Neural cell (in vitro differentiated cells): ENCODE results near the gene CTXN2. TPM values are rescaled to one million over a fixed set of nuclear protein-coding genes. Genes with fewer than 3 reads are reported as not detected.

Experiments
- H2AFZ ChIP-seq: fragments of 200-600, 300-800 bp; sonication (generic), shearing (Covaris generic); 2 replicates; pipeline ENCODE4 v1.6.0; 2014; ENCODE audit warnings: low read depth, mild to moderate bottlenecking, antibody characterized with exemption, low read length, moderate library complexity
- H3F3A ChIP-seq: fragments of 200-600 bp; shearing (Covaris generic); 2 replicates; pipeline ENCODE4 v1.6.1; 2016; ENCODE audit warnings: mild to moderate bottlenecking, moderate library complexity, mixed read lengths, antibody characterized with exemption, low read length; ENCODE audit not compliant: insufficient read depth, poor library complexity, severe bottlenecking
- H3K27ac ChIP-seq: fragments of 200-600, 300-800 bp; sonication (generic), shearing (Covaris generic); 2 replicates; pipeline ENCODE4 v1.5.1; 2014; ENCODE audit warnings: mild to moderate bottlenecking, low read length, moderate library complexity
- H3K27me3 ChIP-seq: fragments of 300-800, 200-600 bp; sonication (generic), shearing (Covaris generic); 2 replicates; pipeline ENCODE4 v1.6.0; 2014; ENCODE audit warnings: mild to moderate bottlenecking, low read depth, low read length, moderate library complexity; ENCODE audit not compliant: insufficient read depth
- H3K36me3 ChIP-seq: fragments of 300-800, 200-600 bp; sonication (generic), shearing (Covaris generic); 2 replicates; pipeline ENCODE4 v1.5.1; 2014; ENCODE audit warnings: mild to moderate bottlenecking, antibody characterized with exemption, low read length, moderate library complexity; ENCODE audit not compliant: insufficient read depth
- H3K4me2 ChIP-seq: fragments of 300-800, 200-600 bp; sonication (generic), shearing (Covaris generic); 2 replicates; pipeline ENCODE4 v1.6.0; 2014; ENCODE audit warnings: mild to moderate bottlenecking, low read length
- H3K4me3 ChIP-seq: fragments of 300-800, 200-600 bp; sonication (generic), shearing (Covaris generic); 2 replicates; pipeline ENCODE4 v1.5.1; 2014; ENCODE audit warnings: mild to moderate bottlenecking, low read length, moderate library complexity
- H3K79me2 ChIP-seq: fragments of 200-600 bp; shearing (Covaris generic); replicated peaks from 2 replicates; pipeline ENCODE4 v1.6.0; 2014; ENCODE audit warnings: mild to moderate bottlenecking, low read length, moderate library complexity; ENCODE audit not compliant: insufficient read depth
- H3K9ac ChIP-seq: fragments of 300-800, 200-600 bp; sonication (generic), shearing (Covaris generic); 2 replicates; pipeline ENCODE4 v1.6.1; 2016; ENCODE audit warnings: mild to moderate bottlenecking, low read length, mixed read lengths
- H3K9me2 ChIP-seq: fragments of 200-600 bp; shearing (Covaris generic); 2 replicates; pipeline ENCODE4 v1.6.1; 2016; ENCODE audit warnings: mild to moderate bottlenecking, low read length, mixed read lengths; ENCODE audit not compliant: insufficient read depth
- H3K9me3 ChIP-seq: fragments of 200-600, 300-800 bp; sonication (generic), shearing (Covaris generic); 2 replicates; pipeline ENCODE4 v1.6.1; 2016; ENCODE audit warnings: mild to moderate bottlenecking, mixed run types, low read length, moderate library complexity, mixed read lengths
- H4K20me1 ChIP-seq: fragments of 200-600 bp; shearing (Covaris generic); 2 replicates; pipeline ENCODE4 v1.6.1; 2016; ENCODE audit warnings: mild to moderate bottlenecking, mixed run types; ENCODE audit not compliant: insufficient read depth
- EP300 ChIP-seq: fragments of 450-650 bp; conservative IDR thresholded peaks from 2 replicates; pipeline ENCODE4 v1.6.1; 2014; ENCODE audit warnings: antibody characterized with exemption, mild to moderate bottlenecking, moderate library complexity; ENCODE audit not compliant: poor library complexity, severe bottlenecking
- EZH2 ChIP-seq: fragments of 200-600, 300-800 bp; shearing (Covaris generic), sonication (generic); IDR thresholded peaks from 2 replicates; pipeline ENCODE4 v1.6.1; 2014; ENCODE audit warnings: antibody characterized with exemption, low read length, borderline replicate concordance, mild to moderate bottlenecking; ENCODE audit not compliant: insufficient read depth, poor library complexity, severe bottlenecking
- MXI1 ChIP-seq: fragments of 450-650 bp; conservative IDR thresholded peaks from 2 replicates; pipeline ENCODE4 v1.6.1; 2014; ENCODE audit warnings: antibody characterized with exemption, mild to moderate bottlenecking; ENCODE audit not compliant: poor library complexity, severe bottlenecking
- POLR2AphosphoS5 ChIP-seq: IDR thresholded peaks from 2 replicates; pipeline ENCODE4 v1.6.1; 2012
- RAD21 ChIP-seq: fragments of 450-650 bp; conservative IDR thresholded peaks from 2 replicates; pipeline ENCODE4 v1.6.1; 2014; ENCODE audit warnings: antibody characterized with exemption, mild to moderate bottlenecking, moderate library complexity
- SMC3 ChIP-seq: fragments of 450-650 bp; conservative IDR thresholded peaks from 2 replicates; pipeline ENCODE4 v1.6.1; 2014; ENCODE audit warnings: antibody characterized with exemption, mild to moderate bottlenecking, moderate library complexity; ENCODE audit not compliant: poor library complexity
- TAF1 ChIP-seq: IDR thresholded peaks from 2 replicates; pipeline ENCODE4 v1.6.1; 2012; ENCODE audit warnings: low read depth
- polyA plus RNA-seq: library from polyadenylated mRNA; depleted of rRNA; stranded (reverse); fragments of >200 nt; gene quantifications from 2 replicates; pipeline ENCODE4 v1.2.3, GENCODE V29; 2014
- TF ChIP-seq, protein P1 (sequence below): IDR thresholded peaks from 2 replicates; pipeline ENCODE4 v1.6.1; 2012; ENCODE audit warnings: borderline replicate concordance
- TF ChIP-seq, protein P2 (sequence below): fragments of 450-650 bp; IDR thresholded peaks from 2 replicates; pipeline ENCODE4 v1.5.1; 2014; ENCODE audit warnings: antibody characterized with exemption, mild to moderate bottlenecking, moderate library complexity; ENCODE audit not compliant: poor library complexity, severe bottlenecking

CTXN2 gene
- polyA plus RNA-seq, 1 donor from 2014 or later, result 0.69 TPM

DNA sequence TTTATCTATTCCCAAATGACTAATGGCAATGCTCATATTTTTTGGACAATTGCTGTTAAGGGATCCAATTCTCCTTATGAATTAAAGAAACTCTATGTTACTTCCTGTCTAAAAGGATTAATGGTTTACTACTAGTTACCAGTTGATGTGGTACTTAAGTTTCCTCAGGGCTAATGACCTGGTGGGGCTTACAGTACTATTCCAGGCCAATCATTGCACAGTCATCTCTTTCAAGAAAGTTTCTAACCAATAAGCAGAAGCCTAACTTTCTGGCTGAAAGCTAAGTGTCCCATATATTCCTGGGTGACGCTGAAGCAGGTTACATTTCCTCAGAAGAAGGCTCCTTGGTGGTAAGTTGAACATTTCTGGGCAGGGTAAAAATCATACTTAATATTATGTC is 14.5 kb downstream of the CTXN2 start, which contains the start of gene SLC12A1:
Gene SLC12A1, plus strand, starts transcription at position 322 of the 400 bp plus-strand sequence. CDS start 1,418 bp downstream, outside the sequence.
- H3K79me2 ChIP-seq, result no peaks in the 10 kb centered on the region
- no peaks in the 10 kb centered on the region for H3K9me2 ChIP-seq
- H3K36me3 ChIP-seq, result no peaks in the 10 kb centered on the region
- TF ChIP-seq SMC3 (no peak), RAD21 (no peak), TAF1 (no peak), EP300 (no peak), POLR2AphosphoS5 (no peak), EZH2 (no peak), MXI1 (no peak)
- TF ChIP-seq, protein P1, sequence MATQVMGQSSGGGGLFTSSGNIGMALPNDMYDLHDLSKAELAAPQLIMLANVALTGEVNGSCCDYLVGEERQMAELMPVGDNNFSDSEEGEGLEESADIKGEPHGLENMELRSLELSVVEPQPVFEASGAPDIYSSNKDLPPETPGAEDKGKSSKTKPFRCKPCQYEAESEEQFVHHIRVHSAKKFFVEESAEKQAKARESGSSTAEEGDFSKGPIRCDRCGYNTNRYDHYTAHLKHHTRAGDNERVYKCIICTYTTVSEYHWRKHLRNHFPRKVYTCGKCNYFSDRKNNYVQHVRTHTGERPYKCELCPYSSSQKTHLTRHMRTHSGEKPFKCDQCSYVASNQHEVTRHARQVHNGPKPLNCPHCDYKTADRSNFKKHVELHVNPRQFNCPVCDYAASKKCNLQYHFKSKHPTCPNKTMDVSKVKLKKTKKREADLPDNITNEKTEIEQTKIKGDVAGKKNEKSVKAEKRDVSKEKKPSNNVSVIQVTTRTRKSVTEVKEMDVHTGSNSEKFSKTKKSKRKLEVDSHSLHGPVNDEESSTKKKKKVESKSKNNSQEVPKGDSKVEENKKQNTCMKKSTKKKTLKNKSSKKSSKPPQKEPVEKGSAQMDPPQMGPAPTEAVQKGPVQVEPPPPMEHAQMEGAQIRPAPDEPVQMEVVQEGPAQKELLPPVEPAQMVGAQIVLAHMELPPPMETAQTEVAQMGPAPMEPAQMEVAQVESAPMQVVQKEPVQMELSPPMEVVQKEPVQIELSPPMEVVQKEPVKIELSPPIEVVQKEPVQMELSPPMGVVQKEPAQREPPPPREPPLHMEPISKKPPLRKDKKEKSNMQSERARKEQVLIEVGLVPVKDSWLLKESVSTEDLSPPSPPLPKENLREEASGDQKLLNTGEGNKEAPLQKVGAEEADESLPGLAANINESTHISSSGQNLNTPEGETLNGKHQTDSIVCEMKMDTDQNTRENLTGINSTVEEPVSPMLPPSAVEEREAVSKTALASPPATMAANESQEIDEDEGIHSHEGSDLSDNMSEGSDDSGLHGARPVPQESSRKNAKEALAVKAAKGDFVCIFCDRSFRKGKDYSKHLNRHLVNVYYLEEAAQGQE, result no peak
- TF ChIP-seq, protein P2, sequence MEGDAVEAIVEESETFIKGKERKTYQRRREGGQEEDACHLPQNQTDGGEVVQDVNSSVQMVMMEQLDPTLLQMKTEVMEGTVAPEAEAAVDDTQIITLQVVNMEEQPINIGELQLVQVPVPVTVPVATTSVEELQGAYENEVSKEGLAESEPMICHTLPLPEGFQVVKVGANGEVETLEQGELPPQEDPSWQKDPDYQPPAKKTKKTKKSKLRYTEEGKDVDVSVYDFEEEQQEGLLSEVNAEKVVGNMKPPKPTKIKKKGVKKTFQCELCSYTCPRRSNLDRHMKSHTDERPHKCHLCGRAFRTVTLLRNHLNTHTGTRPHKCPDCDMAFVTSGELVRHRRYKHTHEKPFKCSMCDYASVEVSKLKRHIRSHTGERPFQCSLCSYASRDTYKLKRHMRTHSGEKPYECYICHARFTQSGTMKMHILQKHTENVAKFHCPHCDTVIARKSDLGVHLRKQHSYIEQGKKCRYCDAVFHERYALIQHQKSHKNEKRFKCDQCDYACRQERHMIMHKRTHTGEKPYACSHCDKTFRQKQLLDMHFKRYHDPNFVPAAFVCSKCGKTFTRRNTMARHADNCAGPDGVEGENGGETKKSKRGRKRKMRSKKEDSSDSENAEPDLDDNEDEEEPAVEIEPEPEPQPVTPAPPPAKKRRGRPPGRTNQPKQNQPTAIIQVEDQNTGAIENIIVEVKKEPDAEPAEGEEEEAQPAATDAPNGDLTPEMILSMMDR, result no peak
- no peak within 1 kb of the TSS for H3K9ac ChIP-seq
- no peak within 1 kb of the TSS for H3K4me3 ChIP-seq
- H2AFZ ChIP-seq, result no peak within 1 kb of the TSS
- no peaks in the 10 kb centered on the region for H3F3A ChIP-seq
- H3K4me2 ChIP-seq, result no peak within 1 kb of the TSS
- no peak within 1 kb of the TSS for H3K27ac ChIP-seq
- H3K9me3 ChIP-seq, result no peaks in the 10 kb centered on the region
- H4K20me1 ChIP-seq, result no peaks in the 10 kb centered on the region
- H3K27me3 ChIP-seq, result no peaks in the 10 kb centered on the region

DNA sequence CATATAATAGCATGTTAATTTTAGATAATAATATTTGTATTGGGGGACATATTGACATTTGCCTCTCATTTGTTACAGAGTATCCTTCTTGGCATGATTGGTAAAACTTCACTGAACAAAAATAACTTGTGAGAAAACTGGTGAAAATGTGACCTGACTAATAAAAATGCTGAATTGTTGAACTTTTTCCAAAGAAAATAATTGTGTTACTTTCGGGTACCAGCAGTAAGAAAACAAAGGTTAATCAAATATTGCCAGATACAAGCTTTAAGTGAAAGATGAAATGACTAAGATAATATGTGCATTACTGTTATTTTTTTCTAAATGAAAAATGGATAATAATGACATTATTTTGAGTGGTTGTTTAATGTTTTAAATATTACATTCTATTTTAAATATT is 29.8 kb downstream of the CTXN2 start:
- no peak for TF ChIP-seq SMC3
- TF ChIP-seq, protein P1, result no peak
- no peak for TF ChIP-seq TAF1
- TF ChIP-seq POLR2AphosphoS5, result no peak
- TF ChIP-seq MXI1, result no peak
- TF ChIP-seq RAD21, result no peak
- H3K4me3 ChIP-seq, result no peak overlapping the region
- no peak overlapping the region for H2AFZ ChIP-seq
- H3K27me3 ChIP-seq, result no peaks in the 10 kb centered on the region
- no peaks in the 10 kb centered on the region for H3K36me3 ChIP-seq
- no peaks in the 10 kb centered on the region for H3F3A ChIP-seq
- no peak overlapping the region for H3K9ac ChIP-seq
- no peak overlapping the region for H3K27ac ChIP-seq
- H3K9me3 ChIP-seq, result no peaks in the 10 kb centered on the region
- H3K4me2 ChIP-seq, result no peak overlapping the region
- H4K20me1 ChIP-seq, result no peaks in the 10 kb centered on the region
- H3K9me2 ChIP-seq, result no peaks in the 10 kb centered on the region
- no peaks in the 10 kb centered on the region for H3K79me2 ChIP-seq
